ENCODE results near the gene CCDC167.
"Not testable (repeated sequence)": the region's sequence is repeated elsewhere in the genome, so short reads cannot be mapped to it uniquely, and the experiment has no call there.

Gene CCDC167

DNA sequence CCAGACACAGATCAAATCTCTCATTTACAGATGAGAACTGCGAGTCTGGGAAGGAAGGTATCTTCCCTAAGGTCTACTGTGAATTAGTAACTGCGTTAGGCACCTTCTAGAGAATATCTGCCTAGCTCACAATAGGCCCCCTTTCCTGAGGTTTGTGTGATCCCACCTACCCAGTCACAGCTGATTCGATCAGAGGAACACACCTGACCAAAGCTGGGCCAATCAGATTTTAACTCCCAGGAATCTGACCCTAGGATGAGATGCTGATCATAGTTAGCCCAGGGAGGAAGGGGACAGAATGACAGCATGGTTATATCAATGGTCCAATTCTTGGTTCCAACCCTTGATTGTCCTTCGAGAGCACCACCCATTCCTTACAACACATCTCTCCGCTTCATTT lies 7.4 kb upstream of the CCDC167 start:
- no peak for DNase-seq

DNA sequence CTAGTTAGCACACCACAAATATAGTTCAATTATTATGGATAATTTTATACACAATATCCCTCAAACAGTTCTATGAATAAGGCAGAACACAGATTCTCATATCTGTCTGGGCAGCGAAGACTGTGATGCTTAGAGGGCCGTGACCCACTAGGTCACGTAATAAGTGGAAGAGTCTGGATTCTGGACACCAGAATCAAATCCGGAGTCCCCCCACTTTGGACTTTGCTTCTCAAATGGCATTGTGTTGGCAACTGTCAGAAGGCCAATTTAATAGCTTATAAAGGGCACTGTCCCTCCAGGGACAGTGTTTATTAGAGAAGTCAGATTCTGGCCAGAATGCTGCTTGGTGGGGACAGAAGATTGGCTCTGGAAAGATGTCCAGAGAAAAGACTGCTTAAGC lies 6.8 kb upstream of the CCDC167 start:
- DNase-seq = no peak

DNA sequence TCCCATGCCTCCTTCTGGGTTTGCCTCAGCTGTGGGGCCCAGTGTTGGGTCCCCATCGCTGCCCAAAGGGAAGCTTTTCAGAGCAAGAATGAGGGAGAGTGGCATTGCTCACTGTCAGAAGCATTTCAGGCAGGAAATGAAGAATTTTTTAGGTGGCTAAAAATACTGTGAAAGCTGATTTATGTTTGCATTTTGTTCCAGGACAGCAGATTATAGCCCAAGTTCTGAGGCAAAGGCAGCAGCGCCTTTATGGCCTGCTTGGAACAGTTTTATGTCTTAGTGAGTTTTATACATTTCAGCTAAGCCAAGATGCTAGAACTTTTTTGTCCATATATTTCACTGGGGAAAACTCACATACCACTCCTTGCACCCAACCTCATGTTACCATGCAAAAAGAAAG lies 4.3 kb upstream of the CCDC167 start:
- no peak for DNase-seq

DNA sequence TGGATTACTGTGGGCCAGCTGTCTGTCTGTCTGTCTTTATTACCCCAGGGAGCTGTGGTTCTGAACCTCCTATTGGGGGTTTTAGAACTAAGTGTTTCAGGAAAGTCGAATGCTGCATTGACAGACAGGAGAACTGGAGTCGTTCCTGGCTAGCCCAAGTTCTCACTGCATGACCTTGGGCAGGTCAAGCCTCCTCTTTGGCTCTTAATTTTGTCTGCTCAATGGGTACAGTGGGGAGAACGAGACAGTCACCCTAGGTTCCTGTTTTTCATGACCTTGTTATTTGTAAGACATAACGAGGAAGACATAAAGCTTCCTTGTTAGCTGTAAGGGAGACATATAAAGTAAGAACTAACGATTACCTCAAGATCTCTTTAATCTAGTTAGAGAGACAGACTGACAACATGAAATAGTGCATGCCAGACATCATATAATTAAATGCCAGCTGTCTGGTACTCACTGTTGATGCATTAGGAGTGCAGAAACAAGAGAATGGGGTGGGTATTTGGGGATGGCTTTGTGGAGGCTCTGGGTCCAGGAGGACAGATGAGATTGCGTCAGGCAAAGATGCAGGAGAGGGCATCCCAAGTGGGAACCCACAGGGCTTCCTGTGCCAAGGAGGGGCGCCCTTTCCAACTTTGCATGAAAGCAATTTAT lies 3.7 kb upstream of the CCDC167 start:
- DNase-seq = no peak

DNA sequence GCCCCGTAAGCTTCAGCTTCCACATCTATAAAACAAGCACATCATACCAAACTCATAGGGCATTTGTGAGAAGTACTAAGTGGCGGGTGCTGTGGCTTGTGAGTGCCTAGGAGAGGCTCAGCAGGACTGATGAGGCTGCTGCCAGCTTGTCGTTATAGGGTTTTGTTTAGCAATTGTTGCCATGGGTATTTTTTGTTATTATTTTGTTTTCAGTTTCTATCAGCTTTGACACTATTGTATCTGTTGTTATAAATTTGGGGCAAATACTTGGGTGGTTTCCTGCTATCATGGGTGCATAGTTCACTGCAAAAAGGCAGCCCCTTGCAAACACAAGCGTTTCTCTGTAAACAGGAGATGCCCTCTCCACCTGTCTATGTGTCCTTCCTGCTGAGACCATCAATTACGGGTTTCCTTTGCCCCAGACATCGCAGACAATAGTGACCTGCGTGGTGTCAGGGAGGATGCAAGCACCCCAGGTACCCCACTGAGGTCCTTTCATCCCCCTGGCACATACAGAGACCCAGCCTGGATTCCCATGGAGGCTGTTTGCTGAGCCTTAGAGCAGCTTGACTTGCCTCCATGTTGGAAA lies 3.1 kb upstream of the CCDC167 start:
- no peak for DNase-seq

DNA sequence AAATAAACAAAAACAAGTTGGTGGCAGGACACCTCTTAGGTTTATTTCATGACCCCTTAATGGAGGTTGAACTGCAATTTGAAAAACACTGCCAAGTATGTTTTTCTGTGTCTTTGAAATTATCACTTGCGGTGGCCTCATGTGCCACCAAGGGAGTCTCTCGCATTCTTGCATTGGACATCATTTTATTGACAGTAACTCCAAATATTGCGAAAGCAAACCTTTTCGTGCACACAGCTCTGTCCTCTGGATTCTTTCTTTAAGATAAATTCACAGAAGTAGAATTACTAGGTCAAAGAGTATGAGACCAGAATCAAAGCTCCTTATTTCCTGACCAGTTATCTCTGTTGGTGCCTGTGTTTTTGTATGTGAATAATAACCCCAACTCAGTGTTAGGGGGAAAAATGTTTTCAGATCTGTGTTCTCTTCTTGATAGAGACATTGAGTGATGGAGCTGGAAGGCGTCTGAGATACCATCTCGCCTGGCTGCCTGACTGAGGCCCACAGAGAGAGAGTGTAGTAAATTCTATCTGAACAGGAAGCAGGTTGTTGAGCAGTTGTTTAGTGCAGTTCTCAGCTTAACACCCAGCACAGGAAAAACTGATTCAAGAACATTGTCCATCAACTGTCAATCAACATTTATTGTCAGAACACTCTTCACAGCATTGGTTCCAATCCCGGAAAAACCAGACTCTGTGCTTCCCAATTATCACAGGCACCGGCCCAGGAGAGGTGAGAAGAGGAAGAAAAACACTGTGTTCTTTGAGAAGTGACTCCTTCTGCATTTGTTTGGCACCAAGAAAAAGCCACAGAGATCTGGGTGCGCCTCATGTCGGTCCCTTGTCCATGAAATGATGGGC lies 2.2 kb upstream of the CCDC167 start:
- no peak for DNase-seq

DNA sequence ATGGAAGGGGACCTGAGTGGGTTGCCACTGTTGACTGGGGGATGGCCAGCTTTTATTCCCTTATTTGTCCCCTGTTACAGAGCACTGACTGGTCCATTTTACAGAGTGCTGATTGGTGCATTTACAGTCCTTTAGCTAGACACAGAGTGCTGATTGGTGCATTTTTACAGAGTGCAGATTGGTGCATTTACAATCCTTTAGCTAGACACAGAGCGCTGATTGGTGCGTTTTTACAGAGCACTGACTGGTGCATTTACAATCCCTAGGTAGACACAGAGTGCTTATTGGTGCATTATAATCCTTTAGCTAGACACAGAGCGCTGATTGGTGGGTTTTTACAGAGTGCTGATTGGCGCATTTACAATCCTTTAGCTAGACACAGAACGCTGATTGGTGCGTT lies 1.2 kb upstream of the CCDC167 start:
- DNase-seq = not testable (repeated sequence)

DNA sequence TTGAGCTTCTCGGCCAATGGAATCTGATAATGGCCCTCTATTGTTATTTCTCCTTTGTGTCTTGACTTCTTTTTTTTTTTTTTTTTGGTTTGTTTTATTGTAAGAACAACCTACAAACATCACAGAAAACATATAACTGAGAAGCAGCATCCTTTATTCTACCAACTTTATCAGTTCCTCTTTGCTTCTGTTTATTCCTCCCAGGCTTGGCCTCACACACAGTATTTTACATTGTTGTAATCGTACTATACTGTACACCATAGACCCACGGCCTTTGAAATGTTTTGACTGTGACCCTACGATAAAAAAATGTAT lies 558 bp upstream of the CCDC167 start:
- DNase-seq = no peak

DNA sequence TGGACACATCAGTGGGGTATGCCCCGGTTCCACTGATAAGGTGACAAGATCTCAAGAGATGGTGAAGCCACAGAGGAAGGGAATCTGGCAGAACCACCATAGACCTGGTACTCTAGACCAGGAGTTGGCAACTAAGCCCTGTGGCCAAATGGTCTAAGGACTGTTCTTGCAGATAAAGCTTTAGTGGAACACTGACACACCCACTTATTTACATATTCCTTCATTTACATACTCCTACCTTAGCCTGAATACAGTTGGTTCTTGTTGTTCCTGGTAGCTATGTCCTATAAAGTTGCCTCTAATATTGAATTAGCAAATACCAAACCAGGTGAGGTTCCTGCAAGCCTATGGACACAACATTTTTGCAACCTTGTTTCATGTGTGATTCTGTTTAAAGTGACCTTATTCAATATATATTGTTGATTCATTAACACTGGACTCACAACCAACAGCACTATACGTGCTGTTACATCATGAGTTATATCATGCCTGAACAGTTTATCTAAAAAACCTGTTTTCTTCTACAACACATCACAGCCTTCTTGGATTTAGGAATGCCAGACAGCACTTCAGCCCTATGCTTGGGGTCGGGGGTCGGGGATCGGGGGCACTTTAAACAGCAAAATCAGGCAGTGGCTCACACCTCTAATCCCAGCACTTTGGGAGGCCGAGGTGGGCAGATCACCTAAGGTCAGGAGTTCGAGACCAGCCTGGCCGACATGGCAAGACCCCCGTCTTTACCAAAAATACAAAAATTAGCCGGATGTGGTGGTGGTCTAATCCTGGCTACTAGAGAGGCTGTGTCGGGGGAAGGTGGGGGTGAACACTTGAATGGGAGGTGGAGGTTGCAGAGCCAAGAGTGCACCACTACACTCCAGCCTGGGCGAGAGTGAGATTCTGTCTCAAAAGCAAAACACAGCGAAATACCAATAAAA lies 2.5 kb downstream of the CCDC167 start:
- no peak for DNase-seq

DNA sequence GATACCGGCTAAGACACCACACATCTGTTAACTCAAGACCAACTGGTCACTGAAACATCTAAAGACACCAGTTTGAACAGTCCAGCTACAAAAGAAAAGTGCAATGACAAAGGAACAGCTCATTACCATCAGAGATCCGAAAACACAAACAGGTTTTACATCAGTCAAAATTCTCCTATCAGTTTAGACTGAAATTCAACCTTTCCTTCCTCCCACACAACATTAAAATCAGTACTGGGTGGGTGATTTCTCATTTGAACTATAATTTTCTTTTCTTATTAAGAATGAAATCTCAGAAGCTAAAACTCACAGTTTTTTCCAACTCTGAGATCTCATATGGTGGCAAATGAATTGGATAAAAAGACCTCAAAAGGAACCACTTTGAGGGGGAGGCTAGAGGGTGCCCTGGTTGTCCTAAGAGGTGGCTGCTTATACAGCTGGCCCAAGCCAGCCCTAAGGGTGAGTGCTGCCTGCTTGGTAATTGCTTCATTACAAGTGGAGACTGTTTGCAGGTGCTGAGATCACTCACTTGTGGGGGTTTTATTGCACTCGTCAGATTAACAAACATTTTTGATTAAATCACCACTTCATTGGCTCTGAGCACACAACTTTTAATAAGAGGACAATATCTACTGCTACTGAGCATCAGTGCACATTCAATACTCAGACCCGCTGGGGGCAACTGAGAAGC lies 4.3 kb downstream of the CCDC167 start:
- DNase-seq = no peak

DNA sequence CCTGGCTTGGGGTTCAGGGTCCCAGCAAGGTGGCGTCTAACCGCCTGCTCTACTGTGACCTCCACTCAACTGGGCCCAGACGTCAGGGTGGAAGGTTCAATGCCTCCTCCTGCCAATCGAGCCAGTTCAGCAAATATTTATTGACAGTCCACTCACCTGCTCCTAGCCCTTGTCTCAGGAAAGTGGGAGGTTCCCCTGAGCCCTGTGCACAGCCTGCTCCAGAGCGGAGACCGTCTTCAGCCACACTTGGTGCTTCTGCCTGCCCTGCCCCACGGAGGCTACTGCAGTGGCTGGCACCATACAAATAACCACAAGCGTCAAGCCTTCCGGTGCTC lies 6.1 kb downstream of the CCDC167 start:
- DNase-seq = no peak

DNA sequence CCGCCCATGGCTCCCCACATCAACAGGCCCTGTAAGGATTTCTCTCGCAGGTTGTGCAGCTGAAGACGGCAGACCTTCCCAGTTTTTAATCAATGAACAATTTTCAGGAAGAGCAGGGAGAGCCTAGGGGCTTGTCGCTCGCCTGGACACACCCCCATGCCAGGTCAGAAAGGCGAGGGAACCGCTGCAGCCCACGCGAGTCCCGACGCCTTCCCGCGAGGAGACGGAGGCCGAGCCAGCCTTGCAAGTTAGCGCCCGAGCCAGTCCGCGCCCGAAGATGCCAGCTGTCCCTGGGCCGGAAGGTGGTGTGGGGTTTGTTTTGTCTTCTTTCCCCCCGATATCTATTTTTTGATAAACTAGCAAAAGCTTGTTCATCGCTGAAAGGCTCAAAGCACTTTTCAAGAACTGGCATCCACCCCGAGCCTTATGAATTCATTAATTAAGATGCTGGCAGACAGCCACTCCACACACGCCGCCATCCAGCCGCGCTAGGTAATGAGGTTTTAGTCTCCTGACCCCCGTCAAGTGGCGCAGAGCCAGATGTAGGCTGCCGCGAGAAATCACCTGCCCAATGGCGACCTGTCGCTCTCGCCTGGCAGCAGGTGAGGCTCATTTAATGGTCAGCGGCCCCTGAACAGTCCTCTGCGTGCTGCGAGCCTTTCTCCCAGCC lies 6.6 kb downstream of the CCDC167 start:
- no peak for DNase-seq

DNA sequence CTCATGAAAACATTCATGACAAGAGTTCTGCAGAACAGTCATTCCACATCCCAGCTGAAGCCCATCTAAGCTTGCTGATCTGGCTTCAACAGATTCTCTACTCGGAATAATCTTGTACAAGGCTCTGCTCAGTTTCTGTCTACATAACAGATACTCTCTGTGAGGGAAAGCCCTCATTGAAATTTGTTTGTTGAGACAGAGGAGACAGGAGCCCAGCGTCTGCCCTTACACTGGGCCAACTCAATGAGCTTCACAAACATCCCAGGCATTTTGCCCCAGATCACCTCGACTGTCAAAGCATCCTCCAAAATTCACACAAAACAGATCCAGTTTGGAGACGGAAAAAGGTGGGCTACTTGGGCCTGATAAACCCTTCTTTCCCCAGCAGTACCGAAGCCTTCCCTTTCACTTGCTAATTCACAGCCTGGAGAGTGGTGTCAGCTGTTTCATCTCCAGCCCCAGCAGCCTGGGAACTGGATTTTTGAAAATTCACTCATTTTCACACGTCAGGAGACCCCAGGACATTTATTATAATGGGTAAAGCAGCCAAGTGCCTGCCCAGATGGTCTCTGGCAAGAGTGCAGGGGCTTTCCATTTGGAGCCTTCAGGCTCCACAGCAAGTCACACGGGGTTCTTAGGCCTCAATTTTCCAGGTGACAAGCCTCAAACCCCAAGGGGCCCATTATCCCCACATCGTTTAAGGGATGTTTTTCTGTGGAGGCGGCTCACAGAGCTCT lies 7.3 kb downstream of the CCDC167 start:
- no peak for DNase-seq

DNA sequence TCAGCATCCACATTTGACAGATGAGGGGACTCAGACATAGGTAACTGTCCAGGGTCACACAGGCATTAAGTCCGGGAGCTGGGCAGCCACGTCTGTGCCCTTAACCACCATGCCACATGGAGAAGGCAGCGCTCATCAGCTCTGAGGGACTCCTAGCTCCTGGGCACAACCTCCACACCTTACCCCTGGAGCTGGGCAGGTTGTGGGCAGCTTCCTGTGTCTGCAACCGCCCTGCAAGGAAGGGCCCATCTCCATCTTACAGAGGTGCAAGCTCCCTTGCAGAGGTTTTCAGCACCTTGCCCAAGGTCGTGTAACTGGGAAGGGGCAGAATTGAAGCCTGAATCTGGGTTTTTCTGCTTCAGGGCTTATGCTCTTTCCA lies 7.9 kb downstream of the CCDC167 start:
- no peak for DNase-seq

DNA sequence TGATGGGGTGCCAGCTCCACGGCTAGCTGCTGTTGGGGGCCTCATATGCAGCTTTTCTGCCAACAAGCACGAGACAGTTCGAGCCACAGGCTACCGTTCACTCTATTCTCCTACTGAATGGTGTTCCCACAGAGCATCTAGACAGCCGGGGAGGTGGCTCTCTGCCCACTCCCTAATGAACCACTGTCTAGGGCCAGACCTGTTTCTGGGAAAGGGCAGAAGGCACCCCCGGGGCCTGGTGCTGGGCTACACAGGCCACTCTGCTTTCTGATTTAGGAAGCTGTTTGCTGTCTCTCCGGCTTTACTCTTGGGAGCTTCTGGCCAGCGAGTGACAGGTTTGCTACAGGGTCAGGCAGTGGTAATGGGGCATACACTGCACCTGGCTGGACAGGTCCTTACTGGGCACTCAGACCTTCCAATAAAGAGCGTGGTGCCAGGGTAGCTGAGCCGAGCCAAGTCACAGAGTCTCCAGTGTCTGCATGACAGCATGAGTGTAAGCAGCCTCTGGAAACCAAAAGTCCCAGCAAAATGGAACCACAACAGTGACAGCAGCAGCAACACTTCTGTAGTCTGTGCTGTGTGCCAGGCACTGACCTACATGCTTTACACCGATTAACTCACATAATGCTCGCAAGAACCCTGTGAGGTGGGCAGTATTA lies 8.4 kb downstream of the CCDC167 start:
- DNase-seq = no peak

DNA sequence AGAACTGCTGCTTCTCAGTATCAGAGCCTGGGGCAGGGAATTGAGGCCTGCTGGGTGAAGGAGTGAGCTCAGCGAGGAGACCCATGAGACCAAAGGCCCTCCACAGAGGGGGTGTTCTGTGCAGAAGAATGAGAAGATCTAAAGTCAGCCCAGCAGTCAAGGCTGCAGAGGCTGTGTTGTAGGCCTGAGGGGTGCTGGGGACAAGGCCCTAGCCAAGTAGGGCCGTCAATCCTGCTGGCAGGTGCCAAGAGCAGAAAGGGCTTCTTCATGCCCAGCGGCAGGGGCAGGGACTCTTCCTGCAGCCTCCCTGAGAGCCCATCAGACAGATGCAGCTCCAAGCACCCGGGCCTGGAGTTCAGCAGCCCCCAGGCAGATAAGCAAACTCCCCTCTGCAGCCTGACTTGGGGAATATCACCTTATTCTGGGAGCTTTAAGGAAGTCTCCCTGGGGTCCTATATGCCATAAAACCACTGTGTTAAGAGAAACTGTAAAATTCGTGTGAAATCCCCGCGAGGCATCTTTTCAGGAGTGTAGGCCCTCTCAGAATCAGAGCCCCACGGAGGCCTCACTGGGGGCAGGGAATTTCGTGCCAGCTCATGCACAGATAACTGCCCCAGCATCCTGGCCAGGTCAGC lies 9.0 kb downstream of the CCDC167 start:
- DNase-seq = no peak

DNA sequence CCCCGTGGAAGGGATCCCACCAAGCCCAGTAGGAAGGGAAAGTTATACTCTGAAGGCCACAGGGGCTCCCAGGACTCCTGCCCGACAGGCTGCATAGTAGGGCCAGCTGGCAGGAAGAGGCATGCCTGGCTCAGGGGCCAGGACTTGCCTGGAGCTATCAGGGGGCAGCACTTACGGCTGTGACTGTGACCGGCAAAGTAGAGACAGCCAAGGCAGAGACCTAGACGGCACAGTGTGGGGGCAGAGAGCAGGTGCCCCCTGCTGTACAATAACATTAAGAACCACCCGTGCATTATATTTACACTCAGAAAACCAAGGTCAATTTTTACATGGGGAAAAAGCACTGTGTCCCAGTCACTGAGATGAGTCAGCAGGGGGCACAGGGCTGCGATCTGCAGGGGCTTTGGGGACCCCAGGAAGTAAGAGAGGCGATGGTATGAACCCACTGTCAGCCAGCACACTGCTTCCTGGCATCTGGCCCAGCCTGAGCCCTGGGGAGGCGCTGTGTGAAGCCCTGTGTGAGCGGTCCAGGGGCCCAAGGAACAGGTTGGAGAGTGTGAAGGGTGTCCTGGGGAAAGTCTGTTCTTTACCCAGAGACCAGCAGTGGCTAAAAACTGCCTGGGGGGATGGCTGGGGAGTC lies 9.9 kb downstream of the CCDC167 start:
- no peak for DNase-seq

DNA sequence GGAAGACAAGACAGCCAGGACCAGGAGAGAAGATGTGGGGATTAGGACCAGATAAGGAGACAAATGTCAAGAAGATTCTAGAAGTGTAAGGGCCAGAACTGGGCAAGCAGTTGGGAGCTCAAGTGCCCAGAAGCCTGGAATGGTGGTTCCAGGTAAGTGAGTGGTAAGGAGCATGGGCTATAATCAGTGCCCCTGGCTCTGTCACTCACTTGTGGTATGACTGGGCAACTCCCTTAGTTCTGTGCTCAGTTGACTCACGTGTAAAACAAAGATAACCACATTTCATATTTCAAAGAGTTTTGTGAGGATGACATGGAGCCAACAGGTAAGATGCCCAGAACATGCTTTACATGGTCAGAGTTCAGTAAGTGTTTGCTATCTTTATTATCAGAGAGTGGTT lies 11.2 kb downstream of the CCDC167 start:
- no peak for DNase-seq

DNA sequence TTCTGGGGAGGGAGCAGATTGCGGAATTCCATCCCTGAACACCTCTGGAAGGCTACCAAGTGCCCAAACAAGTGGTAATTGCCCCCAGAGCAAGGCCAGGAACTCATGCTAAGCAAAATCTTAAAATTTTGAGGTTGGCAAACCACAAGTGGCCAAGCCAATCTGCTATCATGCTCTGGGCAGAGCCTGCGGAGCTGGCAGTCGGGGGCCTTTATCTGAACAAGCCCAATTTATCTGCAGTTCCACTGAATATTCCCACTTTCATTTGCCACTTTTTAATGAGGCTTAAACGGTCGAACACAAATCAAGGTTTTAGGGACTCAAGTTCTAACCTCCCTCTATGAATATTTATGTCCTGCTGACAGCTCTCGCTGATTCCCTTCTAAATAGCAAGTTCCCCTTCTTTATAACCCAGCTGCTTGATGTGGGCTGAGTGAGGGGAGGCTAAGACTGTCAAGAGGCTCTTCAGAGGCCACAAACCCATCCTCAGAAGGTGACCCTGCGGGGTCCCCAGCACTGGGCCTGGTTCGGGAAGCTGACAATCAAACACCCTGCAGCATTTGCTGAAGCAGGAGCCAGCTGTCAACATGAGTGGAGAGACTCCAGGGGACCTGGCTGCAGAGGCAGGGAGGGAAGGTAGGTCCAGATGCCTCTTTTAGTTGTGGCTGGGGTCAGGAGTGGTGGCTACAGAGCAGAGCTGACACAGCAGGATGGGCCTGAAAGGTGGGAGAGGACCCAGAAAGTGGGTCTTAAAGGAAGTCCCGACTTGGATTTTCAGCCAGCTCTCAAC lies 11.9 kb downstream of the CCDC167 start:
- DNase-seq = no peak

All from stimulated activated CD4-positive, alpha-beta T cell treated with anti-CD3 and anti-CD28 coated beads, Interleukin-12 subunit alpha, Interleukin-12 subunit beta, amount 100 ng/mL, for 4 hours (primary cell).